Fibroblast of lung (primary cell): Measurements from ENCODE around the gene NPC1L1.

Experiments used
- EZH2 ChIP-seq: IDR thresholded peaks from 2 replicates; pipeline ENCODE4 v1.5.1; 2012; ENCODE audit warnings: low read length, control low read depth, mild to moderate bottlenecking; ENCODE audit errors: missing control alignments
- TF ChIP-seq, protein P1 (sequence below), 2 donors: IDR thresholded peaks in 1 of 2; conservative IDR thresholded peaks in 1 of 2; 1 replicate in 1 of 2; 2 replicates in 1 of 2; pipeline ENCODE4 v1.5.1; 2011 to 2012; ENCODE audit warnings: low read length in 2 of 2, control low read depth in 1 of 2, inconsistent platforms in 1 of 2, low read depth in 1 of 2, mild to moderate bottlenecking in 1 of 2

DNA sequence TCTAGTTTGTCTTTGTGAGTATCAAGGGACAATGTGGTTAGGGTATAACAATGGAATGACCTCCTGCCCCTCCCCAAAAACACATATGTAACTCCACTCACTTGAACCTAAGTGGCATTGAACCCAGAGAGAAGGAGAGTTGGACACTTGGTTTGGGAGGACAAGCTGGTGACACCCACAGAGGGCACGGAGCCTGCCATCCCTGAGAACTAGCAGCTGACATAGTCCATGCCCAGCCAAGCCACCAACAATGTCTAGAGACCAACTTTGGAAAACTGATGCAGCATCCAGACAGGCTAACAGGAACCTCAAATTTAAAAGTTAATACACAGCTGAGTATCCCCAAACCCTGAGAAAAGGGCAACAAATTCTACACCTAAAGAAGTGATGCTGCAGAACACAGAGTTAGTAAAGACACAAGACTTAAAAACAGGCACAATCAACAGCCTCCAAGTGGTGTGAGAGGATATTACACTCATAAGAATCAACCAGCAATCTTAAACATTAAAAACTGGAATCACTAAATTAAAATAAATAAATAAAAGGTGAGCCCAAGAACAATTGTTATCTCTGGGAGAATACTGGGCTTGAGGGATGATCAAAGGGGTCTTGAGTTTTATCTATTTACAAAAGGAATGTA is 77.8 kb downstream of the NPC1L1 start:
- TF ChIP-seq, protein P1, sequence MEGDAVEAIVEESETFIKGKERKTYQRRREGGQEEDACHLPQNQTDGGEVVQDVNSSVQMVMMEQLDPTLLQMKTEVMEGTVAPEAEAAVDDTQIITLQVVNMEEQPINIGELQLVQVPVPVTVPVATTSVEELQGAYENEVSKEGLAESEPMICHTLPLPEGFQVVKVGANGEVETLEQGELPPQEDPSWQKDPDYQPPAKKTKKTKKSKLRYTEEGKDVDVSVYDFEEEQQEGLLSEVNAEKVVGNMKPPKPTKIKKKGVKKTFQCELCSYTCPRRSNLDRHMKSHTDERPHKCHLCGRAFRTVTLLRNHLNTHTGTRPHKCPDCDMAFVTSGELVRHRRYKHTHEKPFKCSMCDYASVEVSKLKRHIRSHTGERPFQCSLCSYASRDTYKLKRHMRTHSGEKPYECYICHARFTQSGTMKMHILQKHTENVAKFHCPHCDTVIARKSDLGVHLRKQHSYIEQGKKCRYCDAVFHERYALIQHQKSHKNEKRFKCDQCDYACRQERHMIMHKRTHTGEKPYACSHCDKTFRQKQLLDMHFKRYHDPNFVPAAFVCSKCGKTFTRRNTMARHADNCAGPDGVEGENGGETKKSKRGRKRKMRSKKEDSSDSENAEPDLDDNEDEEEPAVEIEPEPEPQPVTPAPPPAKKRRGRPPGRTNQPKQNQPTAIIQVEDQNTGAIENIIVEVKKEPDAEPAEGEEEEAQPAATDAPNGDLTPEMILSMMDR (conservative IDR thresholded peaks at IDR 0.05 in 1 of 2, IDR thresholded peaks at IDR 0.05 in 1 of 2; ENCODE audit: low read depth in 1 of 2, low read length in 2 of 2): peak; percentile 16 to 45
- TF ChIP-seq EZH2: no peak
